ENCODE measurements around the gene OTOF. TPM values are rescaled to one million over a fixed set of nuclear protein-coding genes. Genes with fewer than 3 reads are reported as not detected.

Gene OTOF
- total RNA-seq, 4 donors from 2014 or later: 0.66 to 0.83 TPM; not detected in 2

DNA sequence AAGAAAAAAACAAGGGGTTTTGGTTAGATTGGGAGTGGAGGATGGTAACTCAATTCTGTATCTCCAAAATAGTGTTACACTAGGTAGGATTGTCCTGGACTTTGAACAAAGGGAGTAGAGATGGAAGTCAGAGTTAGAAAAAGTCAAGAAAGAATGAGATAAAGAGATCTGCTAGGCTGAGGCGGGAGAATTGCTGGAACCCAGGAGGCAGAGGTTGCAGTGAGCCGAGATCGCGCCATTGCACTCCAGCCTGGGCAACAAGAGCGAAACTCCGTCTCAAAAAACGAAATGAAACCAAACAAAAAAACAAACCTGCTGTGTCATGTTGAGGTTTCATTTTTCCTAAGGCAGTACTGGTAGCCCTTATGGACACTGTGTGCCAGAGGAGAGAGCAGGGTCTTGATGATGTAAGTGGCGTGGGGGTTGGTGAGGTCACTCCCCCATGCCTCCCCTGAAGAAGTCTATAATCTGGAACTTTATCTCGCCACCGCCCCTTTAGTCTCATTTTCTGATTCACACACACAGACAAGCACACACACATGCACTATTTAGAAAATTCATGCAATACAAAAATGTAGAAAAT, 65.7 kb downstream of the OTOF start:
- no peak for DNase-seq
- no peak for TF ChIP-seq POLR2A (IDR thresholded peaks at IDR 0.05)
- TF ChIP-seq, protein P1, sequence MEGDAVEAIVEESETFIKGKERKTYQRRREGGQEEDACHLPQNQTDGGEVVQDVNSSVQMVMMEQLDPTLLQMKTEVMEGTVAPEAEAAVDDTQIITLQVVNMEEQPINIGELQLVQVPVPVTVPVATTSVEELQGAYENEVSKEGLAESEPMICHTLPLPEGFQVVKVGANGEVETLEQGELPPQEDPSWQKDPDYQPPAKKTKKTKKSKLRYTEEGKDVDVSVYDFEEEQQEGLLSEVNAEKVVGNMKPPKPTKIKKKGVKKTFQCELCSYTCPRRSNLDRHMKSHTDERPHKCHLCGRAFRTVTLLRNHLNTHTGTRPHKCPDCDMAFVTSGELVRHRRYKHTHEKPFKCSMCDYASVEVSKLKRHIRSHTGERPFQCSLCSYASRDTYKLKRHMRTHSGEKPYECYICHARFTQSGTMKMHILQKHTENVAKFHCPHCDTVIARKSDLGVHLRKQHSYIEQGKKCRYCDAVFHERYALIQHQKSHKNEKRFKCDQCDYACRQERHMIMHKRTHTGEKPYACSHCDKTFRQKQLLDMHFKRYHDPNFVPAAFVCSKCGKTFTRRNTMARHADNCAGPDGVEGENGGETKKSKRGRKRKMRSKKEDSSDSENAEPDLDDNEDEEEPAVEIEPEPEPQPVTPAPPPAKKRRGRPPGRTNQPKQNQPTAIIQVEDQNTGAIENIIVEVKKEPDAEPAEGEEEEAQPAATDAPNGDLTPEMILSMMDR (IDR thresholded peaks at IDR 0.05): no peak

GRCh38 chr2:26411419-26411818, 66.5 kb downstream of the OTOF start:
- Histone ChIP-seq H3K9me3 (no peaks in the 10 kb centered on the region), H3K27me3 (no peaks in the 10 kb centered on the region), H3K36me3 (no peaks in the 10 kb centered on the region), H3K27ac (no peak overlapping the region), H3K4me3 (no peak overlapping the region), H3K4me1 (no peaks in the 10 kb centered on the region)
- TF ChIP-seq, protein P1 (IDR thresholded peaks at IDR 0.05): no peak
- TF ChIP-seq POLR2A (IDR thresholded peaks at IDR 0.05): no peak
- no peak for DNase-seq

More for the DNA sequence above, 65.7 kb downstream of the OTOF start:
- Histone ChIP-seq H3K4me3 (peak overlapping the region; percentile 4 to 34 (median 18)), H3K27ac (no peak overlapping the region), H3K9me3 (no peaks in the 10 kb centered on the region), H3K27me3 (no peaks in the 10 kb centered on the region), H3K36me3 (no peaks in the 10 kb centered on the region), H3K4me1 (no peaks in the 10 kb centered on the region)

- TF ChIP-seq, protein P1 (IDR thresholded peaks at IDR 0.05): no peak
- TF ChIP-seq POLR2A (IDR thresholded peaks at IDR 0.05): no peak
Measured at GRCh38 chr2:26410764-26411243, 67.1 kb downstream of the OTOF start.

DNA sequence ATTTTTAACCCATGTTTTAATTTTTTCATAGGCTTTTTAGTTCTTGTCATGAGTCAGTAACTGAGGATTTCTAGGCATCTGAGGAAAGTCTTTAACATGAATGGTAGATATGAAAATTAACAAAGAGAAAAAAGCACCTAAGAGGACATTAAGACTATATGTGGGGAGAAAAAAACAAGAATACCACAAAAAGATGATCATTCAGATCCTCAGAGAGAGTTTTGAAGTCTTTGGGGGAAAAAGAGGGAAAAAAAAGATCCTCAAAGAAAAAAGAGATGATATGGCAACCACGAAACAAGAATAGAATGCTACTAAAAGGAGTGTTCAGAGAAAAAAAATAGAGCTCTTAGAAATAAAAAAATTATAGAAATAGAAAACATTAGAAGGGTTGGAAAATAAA, 68.1 kb downstream of the OTOF start:
- Histone ChIP-seq H3K9me3 (no peaks in the 10 kb centered on the region), H3K4me1 (no peaks in the 10 kb centered on the region), H3K4me3 (no peak overlapping the region), H3K27me3 (no peaks in the 10 kb centered on the region), H3K36me3 (no peaks in the 10 kb centered on the region), H3K27ac (no peak overlapping the region)
- TF ChIP-seq, protein P1 (IDR thresholded peaks at IDR 0.05): no peak
- TF ChIP-seq POLR2A (IDR thresholded peaks at IDR 0.05): no peak
- DNase-seq: no peak

More at GRCh38 chr2:26410764-26411243, 67.1 kb downstream of the OTOF start:
- DNase-seq: no peak
- H3K36me3 ChIP-seq: no peaks in the 10 kb centered on the region
- no peaks in the 10 kb centered on the region for H3K27me3 ChIP-seq
- no peaks in the 10 kb centered on the region for H3K4me1 ChIP-seq
- H3K27ac ChIP-seq: no peak overlapping the region
- no peaks in the 10 kb centered on the region for H3K9me3 ChIP-seq
- no peak overlapping the region for H3K4me3 ChIP-seq

- no peak for DNase-seq
- H3K27ac ChIP-seq: no peak overlapping the region
- no peaks in the 10 kb centered on the region for H3K4me1 ChIP-seq
- H3K27me3 ChIP-seq: no peaks in the 10 kb centered on the region
- TF ChIP-seq, protein P1 (IDR thresholded peaks at IDR 0.05): no peak
- TF ChIP-seq POLR2A (IDR thresholded peaks at IDR 0.05): no peak
- H3K9me3 ChIP-seq: no peaks in the 10 kb centered on the region
- no peak overlapping the region for H3K4me3 ChIP-seq
- no peaks in the 10 kb centered on the region for H3K36me3 ChIP-seq
Measured at GRCh38 chr2:26407526-26407925, 70.4 kb downstream of the OTOF start.

Other genes with a start within 250 kb of the OTOF start
- gene HADHA, start 233.5 kb downstream of the OTOF start, total RNA-seq: 100 to 1,000 TPM; 105 to 438 (median 267) TPM
- 100 to 1,000 TPM; 120 to 413 (median 251) TPM for gene HADHB, start 233.2 kb downstream of the OTOF start, total RNA-seq
- 10 to 100 TPM; 28.1 to 82.1 (median 51.2) TPM for gene SELENOI, start 132.0 kb downstream of the OTOF start, total RNA-seq
- gene ADGRF3, start 131.3 kb downstream of the OTOF start, total RNA-seq: 1 to 10 TPM in 1 of 4 donors, not detected in 3; 4.1 TPM
- not detected for gene DRC1, start 76.2 kb downstream of the OTOF start, total RNA-seq
- gene CIB4, start 163.2 kb upstream of the OTOF start, total RNA-seq: not detected
- 1 to 10 TPM in 2 of 4 donors, under 1 TPM in 2; 0.76 to 1.6 (median 0.94) TPM for gene KCNK3, start 214.6 kb upstream of the OTOF start, total RNA-seq